SK-N-SH treated with all-trans-retinoic acid at 6 μM for 48 hours (cell line): ENCODE results near the gene SFXN1.

Source experiments
- ARNTL ChIP-seq: fragments of 450-650 bp; formaldehyde crosslinking; IDR thresholded peaks from 2 replicates; pipeline ENCODE4 v1.5.0; 2020; ENCODE audit warnings: low read depth, mild to moderate bottlenecking, moderate library complexity, borderline replicate concordance
- CREB5 ChIP-seq: fragments of 250-450 bp; sonication (Bioruptor Pico); IDR thresholded peaks from 2 replicates; pipeline ENCODE4 v1.5.1; 2020; ENCODE audit warnings: low read depth, mild to moderate bottlenecking, moderate library complexity
- CSDC2 ChIP-seq: fragments of 250-450 bp; sonication (Bioruptor Pico); IDR thresholded peaks from 2 replicates; pipeline ENCODE4 v1.5.0; 2020; ENCODE audit warnings: mild to moderate bottlenecking, moderate library complexity
- ESRRG ChIP-seq: fragments of 250-450 bp; sonication (Bioruptor Pico); IDR thresholded peaks from 2 replicates; pipeline ENCODE4 v1.6.1; 2021; ENCODE audit warnings: mild to moderate bottlenecking
- GLIS3 ChIP-seq: fragments of 250-450 bp; sonication (Bioruptor Pico); IDR thresholded peaks from 2 replicates; pipeline ENCODE4 v1.5.0; 2020; ENCODE audit warnings: mild to moderate bottlenecking, moderate library complexity
- PATZ1 ChIP-seq: fragments of 250-450 bp; sonication (Bioruptor Pico); IDR thresholded peaks from 2 replicates; pipeline ENCODE4 v1.8.0; 2020; ENCODE audit warnings: mild to moderate bottlenecking, moderate library complexity, borderline replicate concordance
- RARB ChIP-seq: fragments of 250-450 bp; sonication (Bioruptor Pico); IDR thresholded peaks from 2 replicates; pipeline ENCODE4 v1.8.0; 2021; ENCODE audit warnings: mild to moderate bottlenecking, moderate library complexity
- SNAI2 ChIP-seq: fragments of 250-450 bp; sonication (Bioruptor Pico); IDR thresholded peaks from 2 replicates; pipeline ENCODE4 v1.5.0; 2020; ENCODE audit warnings: mild to moderate bottlenecking, moderate library complexity
- TCF4 ChIP-seq: fragments of 250-450 bp; sonication (Bioruptor Pico); IDR thresholded peaks from 2 replicates; pipeline ENCODE4 v1.8.0; 2021; ENCODE audit warnings: mild to moderate bottlenecking, moderate library complexity, borderline replicate concordance
- ZC3H10 ChIP-seq: fragments of 250-450 bp; sonication (Bioruptor Pico); IDR thresholded peaks from 2 replicates; pipeline ENCODE4 v1.5.1; 2021; ENCODE audit warnings: mild to moderate bottlenecking, moderate library complexity
- ZFP30 ChIP-seq: fragments of 450-650 bp; formaldehyde crosslinking; IDR thresholded peaks from 2 replicates; pipeline ENCODE4 v1.5.0; 2022; ENCODE audit warnings: mild to moderate bottlenecking, moderate library complexity
- ZNF70 ChIP-seq: fragments of 450-650 bp; formaldehyde crosslinking; IDR thresholded peaks from 2 replicates; pipeline ENCODE4 v1.5.0; 2020; ENCODE audit warnings: mild to moderate bottlenecking, moderate library complexity

- no peak for TF ChIP-seq CREB5
- no peak for TF ChIP-seq ZFP30
- no peak for TF ChIP-seq ZNF70 (CRISPR knock-in tag)
- no peak for TF ChIP-seq GLIS3 (CRISPR knock-in tag)
- no peak for TF ChIP-seq ZC3H10 (CRISPR knock-in tag)
- no peak for TF ChIP-seq TCF4 (CRISPR knock-in tag)
- TF ChIP-seq PATZ1 (CRISPR knock-in tag), result no peak
- no peak for TF ChIP-seq CSDC2 (CRISPR knock-in tag)
- TF ChIP-seq ESRRG, result no peak
- TF ChIP-seq SNAI2 (CRISPR knock-in tag), result no peak
- TF ChIP-seq RARB (CRISPR knock-in tag), result no peak
- TF ChIP-seq ARNTL, result no peak
Observed at GRCh38 chr5:175526691-175527090, 48.3 kb downstream of the SFXN1 start.
